Keratinocyte (primary cell): ENCODE results near the gene CMIP. TPM values are rescaled to one million over a fixed set of nuclear protein-coding genes. Genes with fewer than 3 reads are reported as not detected.
"Not testable (repeated sequence)": the region's sequence is repeated elsewhere in the genome, so short reads cannot be mapped to it uniquely, and the experiment has no call there.

Experiments used
- DNase-seq: peaks from one replicate; pipeline ENCODE4 v3.0.0-alpha.2; 2011; ENCODE audit warnings: low read depth, missing footprints, low spot score
- FAIRE-seq: peaks from 2 replicates; lab custom pipeline; 2011; peaks lifted over from hg19 to GRCh38; lab: Jason Lieb, UNC
- H2AFZ ChIP-seq: 2 replicates; pipeline ENCODE4 v1.6.0; 2012; ENCODE audit warnings: low read length, control low read depth, inconsistent platforms; ENCODE audit not compliant: control insufficient read depth
- H3K27ac ChIP-seq: 2 replicates; pipeline ENCODE4 v1.5.1; 2011; ENCODE audit warnings: low read length; ENCODE audit not compliant: control insufficient read depth, insufficient read depth
- H3K27me3 ChIP-seq: 3 replicates; pipeline ENCODE4 v1.6.0; 2011; ENCODE audit warnings: low read length; ENCODE audit not compliant: control insufficient read depth, insufficient read depth; ENCODE audit errors: extremely low read depth
- H3K36me3 ChIP-seq, 2 experiments: 2 replicates in 1 of 2; 3 replicates in 1 of 2; pipeline ENCODE4 v1.5.1; 2011; ENCODE audit warnings: low read length in 2 of 2, mild to moderate bottlenecking in 1 of 2; ENCODE audit not compliant: control insufficient read depth in 2 of 2, insufficient read depth in 2 of 2; ENCODE audit errors: extremely low read depth in 1 of 2
- H3K4me1 ChIP-seq: 3 replicates; pipeline ENCODE4 v1.5.1; 2011; ENCODE audit warnings: low read length; ENCODE audit not compliant: control insufficient read depth, insufficient read depth; ENCODE audit errors: extremely low read depth
- H3K4me2 ChIP-seq: 3 replicates; pipeline ENCODE4 v1.6.0; 2011; ENCODE audit warnings: low read depth, low read length; ENCODE audit not compliant: control insufficient read depth, insufficient read depth; ENCODE audit errors: extremely low read depth
- H3K4me3 ChIP-seq, 3 experiments: fragments of 200-600 bp in 1 of 3; sonication (generic) in 1 of 3; 2 replicates in 2 of 3; 3 replicates in 1 of 3; pipeline ENCODE4 v1.5.1; 2011 to 2016; ENCODE audit warnings: low read length in 3 of 3, mild to moderate bottlenecking in 3 of 3, control low read depth in 2 of 3, inconsistent platforms in 1 of 3, low read depth in 1 of 3, mixed read lengths in 1 of 3, mixed run types in 1 of 3, moderate library complexity in 1 of 3; ENCODE audit not compliant: control insufficient read depth in 2 of 3, insufficient read depth in 2 of 3; ENCODE audit errors: extremely low read depth in 1 of 3
- H3K79me2 ChIP-seq: 2 replicates; pipeline ENCODE4 v1.6.0; 2012; ENCODE audit warnings: low read length; ENCODE audit not compliant: control insufficient read depth, insufficient read depth
- H3K9ac ChIP-seq: 3 replicates; pipeline ENCODE4 v1.6.0; 2011; ENCODE audit warnings: low read length; ENCODE audit not compliant: control insufficient read depth, insufficient read depth; ENCODE audit errors: extremely low read depth
- H3K9me1 ChIP-seq: 3 replicates; pipeline ENCODE4 v1.6.0; 2011; ENCODE audit warnings: low read length; ENCODE audit not compliant: control insufficient read depth, insufficient read depth; ENCODE audit errors: extremely low read depth
- H3K9me3 ChIP-seq: 2 replicates; pipeline ENCODE4 v1.5.1; 2012; ENCODE audit warnings: low read depth, low read length; ENCODE audit not compliant: control insufficient read depth
- H4K20me1 ChIP-seq: 3 replicates; pipeline ENCODE4 v1.6.0; 2011; ENCODE audit warnings: low read length; ENCODE audit not compliant: control insufficient read depth, insufficient read depth; ENCODE audit errors: extremely low read depth
- CTCF ChIP-seq, 3 experiments: IDR thresholded peaks in 1 of 3; conservative IDR thresholded peaks in 1 of 3; optimal IDR thresholded peaks in 1 of 3; 2 replicates in 2 of 3; 3 replicates in 1 of 3; pipeline versions ENCODE3 to v1.5.1; 2011; ENCODE audit warnings: low read length in 3 of 3, mild to moderate bottlenecking in 3 of 3, moderate library complexity in 2 of 3, control low read depth in 1 of 3, inconsistent platforms in 1 of 3; ENCODE audit not compliant: insufficient read depth in 2 of 3; ENCODE audit errors: extremely low read depth in 1 of 3
- EZH2 ChIP-seq: IDR thresholded peaks from one replicate; pipeline ENCODE4 v1.6.1; 2012; ENCODE audit warnings: inconsistent platforms, mild to moderate bottlenecking, low read length, moderate library complexity
- dilution Hi-C: fragments of 300-500 bp; cut with MboI; formaldehyde crosslinking; loops from one replicate; pipeline ENCODE4 v1.7.0; 2020; ENCODE audit warnings: low sequenced_read_pairs; ENCODE audit not compliant: extremely low pct_ligation_motif_present
- polyA plus RNA-seq, 5 experiments: library from polyadenylated mRNA; depleted of rRNA in 3 of 5; stranded (reverse) in 3 of 5; stranded (forward) in 1 of 5; unstranded in 1 of 5; fragments of >200 nt; gene quantifications; 1 replicate in 1 of 5; 2 replicates in 3 of 5; 3 replicates in 1 of 5; pipeline versions ENCODE4 v1.2.1 to v1.2.3, GENCODE V29; 2011 to 2012; ENCODE audit warnings: missing spikeins in 2 of 5, low read depth in 1 of 5, low replicate concordance in 1 of 5

Gene CMIP
- polyA plus RNA-seq, 1 donor (not counting 4 experiments of a cell fraction or from before 2014, with no cell fraction given): 5.0 TPM

GRCh38 chr16:81403208-81403600 is 41.4 kb upstream of the CMIP start:
- peak overlapping the region; percentile 26 for H3K27ac ChIP-seq
- no peak for FAIRE-seq
- H3K4me2 ChIP-seq: peak overlapping the region; percentile 69
- peaks cover 49% of the 10 kb centered on the region for H3K4me1 ChIP-seq
- dilution Hi-C loops: no loop called here
- H3K9me3 ChIP-seq: peaks cover 2% of the 10 kb centered on the region
- no peaks in the 10 kb centered on the region for H4K20me1 ChIP-seq
- no peak overlapping the region for H3K4me3 ChIP-seq
- H3K36me3 ChIP-seq: no peaks in the 10 kb centered on the region
- H3K9me1 ChIP-seq: no peaks in the 10 kb centered on the region
- no peaks in the 10 kb centered on the region for H3K79me2 ChIP-seq
- peak overlapping the region; percentile 47 for H3K9ac ChIP-seq
- no peak overlapping the region for H2AFZ ChIP-seq
- H3K27me3 ChIP-seq: no peaks in the 10 kb centered on the region
- TF ChIP-seq EZH2 (no peak), CTCF (optimal IDR thresholded peaks at IDR 0.05 in 1 of 3, IDR thresholded peaks at IDR 0.05 in 1 of 3, conservative IDR thresholded peaks at IDR 0.05 in 1 of 3; ENCODE audit: extremely low read depth in 1 of 3, insufficient read depth in 2 of 3, low read length in 3 of 3) (no peak)
- no peak for DNase-seq

- Histone ChIP-seq H3K9ac (peak overlapping the region; percentile 47), H3K4me3 (no peak overlapping the region), H3K79me2 (no peaks in the 10 kb centered on the region), H4K20me1 (no peaks in the 10 kb centered on the region), H3K4me2 (peak overlapping the region; percentile 69), H2AFZ (peak overlapping the region; percentile 78), H3K27me3 (no peaks in the 10 kb centered on the region), H3K27ac (peak overlapping the region; percentile 26), H3K4me1 (peaks cover 49% of the 10 kb centered on the region), H3K9me3 (peaks cover 2% of the 10 kb centered on the region), H3K9me1 (no peaks in the 10 kb centered on the region), H3K36me3 (no peaks in the 10 kb centered on the region)
- peak; percentile 49 for FAIRE-seq
- dilution Hi-C loops: no loop called here
- DNase-seq: peak; percentile 13
- TF ChIP-seq EZH2 (no peak), CTCF (optimal IDR thresholded peaks at IDR 0.05 in 1 of 3, IDR thresholded peaks at IDR 0.05 in 1 of 3, conservative IDR thresholded peaks at IDR 0.05 in 1 of 3; ENCODE audit: extremely low read depth in 1 of 3, insufficient read depth in 2 of 3, low read length in 3 of 3) (peak; percentile 75 to 92 (median 90))
These were observed 40.8 kb upstream of the CMIP start for GRCh38 chr16:81403601-81404391.

- H3K9me1 ChIP-seq, H3K4me2 ChIP-seq, H3K4me3 ChIP-seq, H3K9me3 ChIP-seq, H3K79me2 ChIP-seq, FAIRE-seq, H2AFZ ChIP-seq, H4K20me1 ChIP-seq, dilution Hi-C loops, DNase-seq, H3K27me3 ChIP-seq, H3K36me3 ChIP-seq: not testable (repeated sequence)
- H3K4me1 ChIP-seq: peaks cover 54% of the 10 kb centered on the region
- H3K27ac ChIP-seq: peak overlapping the region; percentile 83
- peak overlapping the region; percentile 53 for H3K9ac ChIP-seq
These were observed 39.6 kb upstream of the CMIP start for GRCh38 chr16:81405002-81405401.
